ENCODE results near the gene GBE1. TPM values are rescaled to one million over a fixed set of nuclear protein-coding genes. Genes with fewer than 3 reads are reported as not detected.

Gene GBE1
- total RNA-seq, 1 donor from 2014 or later: 65.5 TPM

- intact Hi-C loops (cut with DNase I): no loop called here
- no peak for ATAC-seq (ENCODE audit: poor library complexity)
These were observed 43.1 kb downstream of the GBE1 start for GRCh38 chr3:81718311-81718710.

GRCh38 chr3:81716870-81717509, 44.5 kb downstream of the GBE1 start:
- DNase-seq: no peak
- intact Hi-C loops (cut with DNase I): no loop called here
- peak; percentile 98 for ATAC-seq (ENCODE audit: poor library complexity)

More at GRCh38 chr3:81718311-81718710, 43.1 kb downstream of the GBE1 start:
- no peak for DNase-seq

DNA sequence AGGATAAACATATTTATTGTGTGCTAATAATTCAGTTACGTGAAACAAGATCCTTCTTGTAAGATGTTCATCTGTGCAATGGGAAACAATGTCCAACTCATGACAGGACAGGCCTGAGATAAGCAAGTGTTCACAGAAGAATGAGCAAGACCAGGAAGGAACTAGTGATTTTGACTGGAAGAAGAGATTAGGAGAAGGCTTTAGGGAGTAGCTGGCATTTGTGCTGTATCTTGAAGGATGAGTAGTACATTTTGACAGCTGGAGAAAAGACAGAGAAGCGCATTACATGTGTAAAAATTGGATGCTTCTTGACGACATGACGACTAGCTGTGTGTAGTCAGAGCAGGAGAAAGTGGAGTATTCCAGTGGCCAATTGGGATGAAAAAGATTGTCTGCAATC, 48.4 kb downstream of the GBE1 start:
- ATAC-seq (ENCODE audit: poor library complexity): no peak
- DNase-seq: no peak
- intact Hi-C loops (cut with DNase I): no loop called here

DNA sequence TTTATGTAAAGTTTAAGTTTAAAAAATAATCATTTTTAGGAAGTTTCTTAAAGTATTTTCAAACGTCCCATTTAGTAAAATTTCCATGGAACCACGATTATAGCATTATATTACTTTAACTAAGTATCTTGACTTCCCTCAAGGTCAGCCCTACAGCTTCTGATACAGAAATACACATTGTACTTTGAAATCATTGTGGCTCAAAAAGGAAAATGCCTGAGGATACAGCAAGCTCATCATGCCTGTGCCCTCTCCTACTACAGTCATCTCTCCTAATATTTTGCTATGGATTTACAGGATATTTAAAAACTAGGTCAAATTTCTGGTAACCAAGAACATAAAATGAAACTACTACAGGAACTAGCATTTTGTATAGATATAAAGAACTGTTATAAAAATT, 51.8 kb downstream of the GBE1 start:
- ATAC-seq (ENCODE audit: poor library complexity): peak; percentile 71
- DNase-seq: no peak
- intact Hi-C loops (cut with DNase I): no loop called here

- ATAC-seq (ENCODE audit: poor library complexity) (no peak), DNase-seq (no peak)
- intact Hi-C loops (cut with DNase I): no loop called here
These were observed 53.4 kb downstream of the GBE1 start for GRCh38 chr3:81707996-81708395.

- no peak for DNase-seq
- intact Hi-C loops (cut with DNase I): no loop called here
- no peak for ATAC-seq (ENCODE audit: poor library complexity)
These were observed 59.3 kb downstream of the GBE1 start for GRCh38 chr3:81702126-81702525.

GRCh38 chr3:81699536-81700320, 61.7 kb downstream of the GBE1 start:
- ATAC-seq (ENCODE audit: poor library complexity): no peak
- intact Hi-C loops (cut with DNase I): no loop called here
- no peak for DNase-seq

DNA sequence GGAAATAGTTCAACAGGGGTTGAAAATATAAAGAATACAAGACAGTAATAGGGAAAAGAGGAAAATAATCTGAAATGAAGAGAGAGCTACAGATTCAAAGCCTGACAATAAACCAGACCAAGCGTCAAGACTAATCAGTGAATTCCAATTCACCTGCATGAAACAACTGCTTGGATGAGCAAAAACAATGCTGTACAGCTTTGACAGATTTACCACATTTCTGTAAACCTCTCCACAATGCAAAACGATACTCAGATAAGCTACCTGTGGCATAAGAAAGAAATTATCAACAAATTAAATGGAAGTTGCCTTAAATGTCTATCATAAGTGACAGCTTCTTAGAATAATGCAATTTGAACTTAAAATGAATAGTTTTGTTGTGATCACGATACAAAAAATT, 65.4 kb downstream of the GBE1 start:
- intact Hi-C loops (cut with DNase I): no loop called here
- no peak for DNase-seq
- ATAC-seq (ENCODE audit: poor library complexity): no peak

DNA sequence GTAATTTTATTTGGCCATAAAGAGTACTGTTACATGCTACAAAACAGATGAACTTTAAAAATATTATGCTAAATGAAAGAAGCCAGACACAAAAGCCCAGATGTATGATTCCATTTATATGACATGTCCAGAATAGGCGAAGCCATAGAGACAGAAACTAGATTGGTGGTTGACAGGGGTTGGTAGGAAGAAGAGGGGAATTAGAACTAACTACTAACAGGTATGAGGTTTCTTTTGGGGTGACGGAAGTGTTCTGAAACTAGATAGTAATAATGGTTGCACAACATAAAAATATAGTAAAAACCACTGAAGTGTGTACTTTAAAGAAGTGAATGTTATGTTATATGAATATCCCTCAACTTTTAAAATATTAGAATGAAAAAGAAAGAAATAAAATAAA, 66.1 kb downstream of the GBE1 start:
- DNase-seq (no peak), ATAC-seq (ENCODE audit: poor library complexity) (no peak)
- intact Hi-C loops (cut with DNase I): no loop called here

- ATAC-seq (ENCODE audit: poor library complexity): no peak
- intact Hi-C loops (cut with DNase I): no loop called here
- no peak for DNase-seq
These were observed 66.8 kb downstream of the GBE1 start for GRCh38 chr3:81694662-81695061.

DNA sequence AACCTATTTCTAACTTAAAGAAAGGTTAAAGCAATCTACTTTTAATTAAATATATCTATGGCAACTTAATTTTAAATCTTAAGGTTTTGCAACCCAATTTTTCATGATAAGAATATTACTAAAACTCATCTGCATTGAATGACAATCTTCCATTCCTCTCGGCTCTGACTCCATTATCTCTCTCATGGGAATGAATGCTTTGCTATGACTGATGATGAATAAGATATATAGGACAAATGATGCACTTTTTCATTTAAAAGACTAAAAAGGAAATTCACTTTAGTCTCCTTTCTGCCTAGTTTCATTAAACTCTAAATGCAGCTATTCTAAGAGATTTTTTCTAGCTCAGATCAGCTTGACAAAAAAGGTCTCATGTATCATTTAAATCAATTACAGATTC, 68.7 kb downstream of the GBE1 start:
- ATAC-seq (ENCODE audit: poor library complexity): no peak
- no peak for DNase-seq
- intact Hi-C loops (cut with DNase I): no loop called here

DNA sequence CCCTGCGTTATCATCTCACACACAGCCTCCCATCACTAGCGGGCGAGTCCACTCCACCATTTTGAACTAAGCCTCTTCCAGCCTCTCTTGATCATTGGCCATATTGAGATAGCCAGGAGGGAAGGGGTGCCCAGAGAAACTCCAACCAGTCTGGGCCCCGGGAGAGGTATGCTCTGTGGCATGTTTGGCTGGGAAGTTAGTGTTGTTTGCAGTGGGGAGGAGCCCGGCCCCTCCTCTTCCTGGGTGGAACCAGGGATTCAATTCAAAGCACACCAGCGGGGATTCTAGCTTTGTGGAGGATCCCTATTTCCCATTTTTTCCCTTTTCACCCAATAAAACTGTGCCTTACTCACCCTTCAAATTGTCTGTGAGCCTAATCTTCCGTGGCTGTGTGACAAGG, 71.8 kb downstream of the GBE1 start:
- ATAC-seq (ENCODE audit: poor library complexity) (no peak), DNase-seq (no peak)

GRCh38 chr3:81684751-81685395, 76.6 kb downstream of the GBE1 start:
- ATAC-seq (ENCODE audit: poor library complexity) (peak; percentile 88), DNase-seq (no peak)
- intact Hi-C loops (cut with DNase I): no loop called here

More for the DNA sequence above, 71.8 kb downstream of the GBE1 start:
- intact Hi-C loops (cut with DNase I): no loop called here

DNA sequence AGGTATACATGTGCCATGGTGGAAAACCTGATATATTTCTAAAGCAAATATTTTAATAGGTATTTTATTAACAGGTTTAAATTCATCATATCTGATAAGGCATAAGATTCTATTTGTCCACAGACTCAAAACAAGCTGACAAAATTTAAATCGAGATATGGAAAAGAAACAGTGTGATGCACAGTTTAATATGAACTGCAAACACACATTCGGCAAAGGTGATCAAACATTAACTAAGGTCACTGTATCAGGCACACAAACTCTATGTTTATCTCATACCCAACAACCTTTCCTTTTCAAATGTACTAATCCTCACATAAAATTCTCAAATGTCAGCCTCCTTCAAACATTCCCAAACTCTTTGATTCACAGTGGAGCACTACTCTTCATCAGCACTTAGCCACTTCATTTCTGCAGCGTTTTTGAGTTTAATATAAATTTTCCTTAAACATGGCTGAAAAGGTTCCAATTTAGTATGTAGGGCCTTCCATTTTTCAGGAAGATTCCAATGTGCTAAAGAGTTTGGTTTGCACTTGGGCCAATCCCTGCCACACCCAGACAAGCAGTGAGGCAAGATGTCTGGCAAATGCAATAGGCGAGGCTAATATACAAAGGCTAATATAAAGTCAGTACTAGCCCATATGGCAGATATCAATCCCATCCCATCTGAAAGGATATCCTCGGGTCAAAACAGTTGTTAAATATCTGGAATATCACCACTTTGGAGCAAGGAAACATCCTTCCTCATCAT, 84.6 kb downstream of the GBE1 start:
- intact Hi-C loops (cut with DNase I): no loop called here

DNA sequence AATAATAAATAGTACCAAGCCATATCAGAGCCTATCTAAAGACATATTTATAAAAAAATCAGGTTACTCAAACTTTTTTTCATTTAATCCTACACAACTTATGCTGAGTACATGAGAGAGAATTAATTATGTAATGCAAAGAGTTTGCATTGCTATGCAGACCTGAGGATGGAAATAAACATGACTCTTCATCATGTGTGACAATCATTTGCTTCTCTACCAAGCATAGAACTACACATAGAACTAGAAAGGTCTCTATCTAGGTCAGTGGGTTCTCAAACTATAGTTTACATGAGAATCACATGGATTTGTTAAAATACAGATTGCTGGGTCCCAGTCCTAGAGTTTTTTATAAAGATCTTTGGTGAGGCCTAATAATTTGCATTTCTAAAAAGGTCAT, 86.8 kb downstream of the GBE1 start:
- intact Hi-C loops (cut with DNase I): no loop called here
- no peak for DNase-seq
- no peak for ATAC-seq (ENCODE audit: poor library complexity)

More for the DNA sequence above, 84.6 kb downstream of the GBE1 start:
- ATAC-seq (ENCODE audit: poor library complexity) (no peak), DNase-seq (no peak)

DNA sequence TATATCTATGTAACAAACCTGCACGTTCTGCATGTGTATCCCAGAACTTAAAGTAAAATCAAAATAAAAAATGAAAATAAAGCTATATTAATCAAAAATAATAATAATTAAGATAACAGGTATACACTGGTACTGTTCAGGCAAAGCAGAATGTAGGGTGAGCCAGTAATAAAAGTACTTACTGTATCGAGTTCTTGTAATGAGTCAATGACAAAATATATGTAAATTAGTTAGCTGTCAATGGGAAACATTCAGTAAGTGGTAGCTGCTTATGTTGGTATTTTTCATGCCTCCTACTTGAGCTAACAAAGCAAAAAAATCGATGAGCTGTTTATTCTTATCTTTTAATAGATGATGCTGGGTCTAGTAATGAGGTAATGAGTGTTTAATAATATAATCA, 93.2 kb downstream of the GBE1 start:
- ATAC-seq (ENCODE audit: poor library complexity): no peak
- intact Hi-C loops (cut with DNase I): loop anchor here (10.0 kb wide), 1 partner anchor 467 kb away; no protein-coding TSS in a partner anchor
- no peak for DNase-seq

- intact Hi-C loops (cut with DNase I): loop anchor here (10.0 kb wide), 1 partner anchor 468 kb away; no protein-coding TSS in a partner anchor
- no peak for ATAC-seq (ENCODE audit: poor library complexity)
These were observed 94.8 kb downstream of the GBE1 start for GRCh38 chr3:81666502-81667121.

DNA sequence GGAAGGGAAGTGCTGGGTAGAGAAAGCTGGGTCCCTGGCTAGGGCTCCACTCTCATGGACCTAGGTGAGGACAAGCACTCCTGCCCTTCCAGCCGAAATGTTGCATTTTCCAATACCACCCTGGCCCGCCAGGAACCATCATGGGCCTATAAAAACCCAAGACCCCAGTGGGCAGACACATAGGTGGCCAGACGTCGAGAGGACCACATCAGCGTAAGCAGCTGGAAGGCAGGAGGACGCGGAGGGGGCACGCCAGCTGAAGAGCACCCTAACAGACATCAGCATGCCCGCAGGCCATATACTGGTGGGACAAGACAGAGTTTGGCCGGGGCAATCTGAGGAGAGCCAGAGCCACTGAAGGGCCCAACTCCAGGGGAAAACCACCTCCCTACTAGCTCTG, 98.3 kb downstream of the GBE1 start:
- DNase-seq (no peak), ATAC-seq (ENCODE audit: poor library complexity) (no peak)
- intact Hi-C loops (cut with DNase I): loop anchor here (10.0 kb wide), 1 partner anchor 472 kb away; no protein-coding TSS in a partner anchor

More at GRCh38 chr3:81666502-81667121, 94.8 kb downstream of the GBE1 start:
- DNase-seq: no peak

Measured in Right ventricle myocardium superior (tissue), 1 donor.